Endodermal cell (in vitro differentiated cells): Measurements from ENCODE around the gene PACRG. TPM values are rescaled to one million over a fixed set of nuclear protein-coding genes. Genes with fewer than 3 reads are reported as not detected.

Source experiments
- DNase-seq: peaks from one replicate; pipeline ENCODE4 v3.0.0-alpha.2; 2017
- H3K27ac ChIP-seq: 2 replicates; pipeline ENCODE4 v1.5.1; 2013; ENCODE audit warnings: mild to moderate bottlenecking, low read depth, low read length, moderate library complexity
- H3K27me3 ChIP-seq: 2 replicates; pipeline ENCODE4 v1.6.1; 2013; ENCODE audit warnings: mild to moderate bottlenecking, low read length, moderate library complexity; ENCODE audit not compliant: insufficient read depth, control insufficient read depth, poor library complexity, severe bottlenecking
- H3K36me3 ChIP-seq: 2 replicates; pipeline ENCODE4 v1.7.0; 2013; ENCODE audit warnings: mild to moderate bottlenecking, low read length, moderate library complexity; ENCODE audit not compliant: control insufficient read depth, insufficient read depth
- H3K4me1 ChIP-seq: one replicate; pipeline ENCODE4 v1.7.0; 2013; ENCODE audit warnings: low read length; ENCODE audit not compliant: control insufficient read depth, insufficient read depth
- H3K4me3 ChIP-seq: 2 replicates; pipeline ENCODE4 v1.5.1; 2013; ENCODE audit warnings: mild to moderate bottlenecking, low read length, moderate library complexity
- H3K9ac ChIP-seq: 2 replicates; pipeline ENCODE4 v1.6.1; 2013; ENCODE audit warnings: mild to moderate bottlenecking, low read length, moderate library complexity; ENCODE audit not compliant: poor library complexity, severe bottlenecking; ENCODE audit errors: extremely low read depth
- H3K9me3 ChIP-seq: 2 replicates; pipeline ENCODE4 v1.6.1; 2013; ENCODE audit warnings: mild to moderate bottlenecking, low read length, moderate library complexity; ENCODE audit not compliant: control insufficient read depth
- H3K27ac Mint-ChIP-seq: 2 replicates; pipeline ENCODE4 v1.8.0; 2020; ENCODE audit warnings: mixed read lengths
- H3K27me3 Mint-ChIP-seq: 2 replicates; pipeline ENCODE4 v1.8.0; 2021; ENCODE audit warnings: mild to moderate bottlenecking, mixed read lengths; ENCODE audit not compliant: insufficient read depth
- H3K36me3 Mint-ChIP-seq: 2 replicates; pipeline ENCODE4 v1.8.0; 2020; ENCODE audit warnings: low read depth, mixed read lengths
- H3K4me1 Mint-ChIP-seq: 2 replicates; pipeline ENCODE4 v1.8.0; 2020; ENCODE audit warnings: mixed read lengths
- H3K4me3 Mint-ChIP-seq: 2 replicates; pipeline ENCODE4 v1.8.0; 2020; ENCODE audit warnings: mild to moderate bottlenecking, moderate library complexity, mixed read lengths
- H3K9me3 Mint-ChIP-seq: 2 replicates; pipeline ENCODE4 v1.8.0; 2020; ENCODE audit warnings: mild to moderate bottlenecking, mixed read lengths
- WGBS, 2 experiments: methylation state at CpG; one replicate each; pipeline versions ENCODE4 v1.1.5 to v1.1.7; 2013; ENCODE audit warnings: missing lambda C conversion rate in 2 of 2, mixed read lengths in 1 of 2; ENCODE audit not compliant: insufficient coverage in 1 of 2, insufficient read length in 1 of 2; 5-methylcytosine and 5-hydroxymethylcytosine counted together
- total RNA-seq, 2 donors: library from RNA; stranded (reverse); fragmentation: NEBNext Ultra II Directional in 1 of 2; extraction: Animal tissue kit (Norgen Biotek cat#: 25700) in 1 of 2; gene quantifications; 2 replicates in 1 of 2; 3 replicates in 1 of 2; pipeline ENCODE4 v1.2.1, GENCODE V29; 2021
- TF ChIP-seq, protein P1 (sequence below): fragments of 200-600 bp; sonication (generic); conservative IDR thresholded peaks from 2 replicates; pipeline ENCODE4 v1.5.0; 2021; ENCODE audit warnings: antibody characterized with exemption, mild to moderate bottlenecking

Gene PACRG
- total RNA-seq, 2 donors from 2014 or later = 0.42 to 0.44 TPM

GRCh38 chr6:163008186-163008585, 280.4 kb downstream of the PACRG start:
- H3K9me3 ChIP-seq = no peaks in the 10 kb centered on the region
- Mint-ChIP-seq H3K4me3 (no peak overlapping the region), H3K4me1 (peaks cover 23% of the 10 kb centered on the region), H3K36me3 (no peaks in the 10 kb centered on the region), H3K27me3 (peaks cover 33% of the 10 kb centered on the region), H3K9me3 (no peaks in the 10 kb centered on the region), H3K27ac (no peak overlapping the region)
- peaks cover 18% of the 10 kb centered on the region for H3K27me3 ChIP-seq
- H3K4me1 ChIP-seq = peaks cover 10% of the 10 kb centered on the region
- DNase-seq = no peak
- TF ChIP-seq, protein P1, sequence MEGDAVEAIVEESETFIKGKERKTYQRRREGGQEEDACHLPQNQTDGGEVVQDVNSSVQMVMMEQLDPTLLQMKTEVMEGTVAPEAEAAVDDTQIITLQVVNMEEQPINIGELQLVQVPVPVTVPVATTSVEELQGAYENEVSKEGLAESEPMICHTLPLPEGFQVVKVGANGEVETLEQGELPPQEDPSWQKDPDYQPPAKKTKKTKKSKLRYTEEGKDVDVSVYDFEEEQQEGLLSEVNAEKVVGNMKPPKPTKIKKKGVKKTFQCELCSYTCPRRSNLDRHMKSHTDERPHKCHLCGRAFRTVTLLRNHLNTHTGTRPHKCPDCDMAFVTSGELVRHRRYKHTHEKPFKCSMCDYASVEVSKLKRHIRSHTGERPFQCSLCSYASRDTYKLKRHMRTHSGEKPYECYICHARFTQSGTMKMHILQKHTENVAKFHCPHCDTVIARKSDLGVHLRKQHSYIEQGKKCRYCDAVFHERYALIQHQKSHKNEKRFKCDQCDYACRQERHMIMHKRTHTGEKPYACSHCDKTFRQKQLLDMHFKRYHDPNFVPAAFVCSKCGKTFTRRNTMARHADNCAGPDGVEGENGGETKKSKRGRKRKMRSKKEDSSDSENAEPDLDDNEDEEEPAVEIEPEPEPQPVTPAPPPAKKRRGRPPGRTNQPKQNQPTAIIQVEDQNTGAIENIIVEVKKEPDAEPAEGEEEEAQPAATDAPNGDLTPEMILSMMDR = no peak
- no peaks in the 10 kb centered on the region for H3K36me3 ChIP-seq
- H3K9ac ChIP-seq = no peak overlapping the region
- H3K4me3 ChIP-seq = no peak overlapping the region
- 81 to 83% methylated on average over 3 to 6 of the region's 6 CpGs for WGBS, 2 experiments
- no peak overlapping the region for H3K27ac ChIP-seq

GRCh38 chr6:163008626-163009025, 280.9 kb downstream of the PACRG start:
- 78 to 89% methylated on average over 3 to 5 of the region's 5 CpGs for WGBS, 2 experiments

GRCh38 chr6:163010145-163010544, 282.4 kb downstream of the PACRG start:
- Mint-ChIP-seq H3K36me3 (no peaks in the 10 kb centered on the region), H3K9me3 (no peaks in the 10 kb centered on the region), H3K27ac (no peak overlapping the region), H3K27me3 (peaks cover 33% of the 10 kb centered on the region), H3K4me1 (peaks cover 23% of the 10 kb centered on the region), H3K4me3 (no peak overlapping the region)
- Histone ChIP-seq H3K27me3 (peaks cover 18% of the 10 kb centered on the region), H3K4me1 (peaks cover 10% of the 10 kb centered on the region), H3K4me3 (no peak overlapping the region), H3K9me3 (no peaks in the 10 kb centered on the region), H3K27ac (no peak overlapping the region), H3K9ac (no peak overlapping the region), H3K36me3 (no peaks in the 10 kb centered on the region)
- WGBS, 2 experiments = 88 to 92% methylated on average over 1 to 5 of the region's 5 CpGs
- DNase-seq = no peak
- TF ChIP-seq, protein P1 = no peak

More at GRCh38 chr6:163008626-163009025, 280.9 kb downstream of the PACRG start:
- no peaks in the 10 kb centered on the region for H3K36me3 ChIP-seq
- peaks cover 10% of the 10 kb centered on the region for H3K4me1 ChIP-seq
- Mint-ChIP-seq H3K27ac (no peak overlapping the region), H3K4me3 (no peak overlapping the region), H3K36me3 (no peaks in the 10 kb centered on the region), H3K4me1 (peaks cover 23% of the 10 kb centered on the region), H3K9me3 (no peaks in the 10 kb centered on the region), H3K27me3 (peaks cover 33% of the 10 kb centered on the region)
- H3K27ac ChIP-seq = no peak overlapping the region
- H3K9ac ChIP-seq = no peak overlapping the region
- peaks cover 18% of the 10 kb centered on the region for H3K27me3 ChIP-seq
- no peak overlapping the region for H3K4me3 ChIP-seq
- H3K9me3 ChIP-seq = no peaks in the 10 kb centered on the region
- TF ChIP-seq, protein P1 = no peak
- peak; percentile 59 for DNase-seq
